NCI-H446 (cell line): ENCODE results near the gene SYTL4.
A peak's percentile ranks its signal among the peaks of the same experiment; 100 is the strongest.

ENCODE experiments used
- DNase-seq, 2 experiments: peaks; one replicate each; lab custom pipeline; 2025; lab: John Stamatoyannopoulos, UW

Gene SYTL4

DNA sequence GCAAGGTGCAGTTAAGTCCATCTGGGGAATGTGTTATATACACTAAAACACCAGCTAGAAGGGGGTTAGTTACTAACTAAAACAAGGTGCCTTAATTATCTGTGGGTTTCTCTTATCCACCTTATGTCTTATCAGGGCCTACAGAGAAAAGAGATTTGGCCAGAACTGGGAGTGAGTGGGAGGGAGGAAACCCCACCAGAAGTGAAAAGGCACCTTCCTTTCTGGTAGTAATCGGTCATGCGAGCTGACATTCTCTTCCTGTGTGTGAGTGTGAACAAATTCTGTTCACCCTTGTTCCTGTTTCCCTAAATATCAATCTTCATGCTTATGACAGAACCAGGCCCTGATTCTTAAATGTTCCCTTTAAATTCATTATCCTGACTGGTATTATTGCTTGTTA, 44.4 kb downstream of the SYTL4 start:
- DNase-seq, result no peak

DNA sequence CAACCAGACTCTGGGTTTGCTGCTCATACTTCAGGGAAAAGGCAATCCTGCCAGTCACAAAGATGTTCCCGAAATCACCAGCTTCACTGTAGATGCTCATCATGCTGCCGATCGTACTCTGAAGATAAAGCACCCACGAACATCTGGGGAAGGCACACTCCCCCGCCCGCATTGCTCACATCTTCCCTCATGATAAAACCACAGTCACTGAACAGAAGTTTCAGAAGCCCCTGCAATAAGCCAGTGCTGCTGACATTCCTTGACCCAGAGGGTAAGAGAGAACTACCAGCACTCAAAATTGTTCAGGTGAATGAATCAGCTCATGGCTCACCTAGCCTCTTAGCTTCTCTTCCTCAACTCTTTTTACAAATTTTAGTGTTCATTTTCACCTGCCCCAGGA, 44.8 kb downstream of the SYTL4 start:
- DNase-seq, result no peak

- no peak for DNase-seq
These were observed 46.0 kb downstream of the SYTL4 start for GRCh38 chrX:100685997-100686305.

- peak; percentile 38 to 70 for DNase-seq
These were observed 46.5 kb downstream of the SYTL4 start for GRCh38 chrX:100685284-100685996.

DNA sequence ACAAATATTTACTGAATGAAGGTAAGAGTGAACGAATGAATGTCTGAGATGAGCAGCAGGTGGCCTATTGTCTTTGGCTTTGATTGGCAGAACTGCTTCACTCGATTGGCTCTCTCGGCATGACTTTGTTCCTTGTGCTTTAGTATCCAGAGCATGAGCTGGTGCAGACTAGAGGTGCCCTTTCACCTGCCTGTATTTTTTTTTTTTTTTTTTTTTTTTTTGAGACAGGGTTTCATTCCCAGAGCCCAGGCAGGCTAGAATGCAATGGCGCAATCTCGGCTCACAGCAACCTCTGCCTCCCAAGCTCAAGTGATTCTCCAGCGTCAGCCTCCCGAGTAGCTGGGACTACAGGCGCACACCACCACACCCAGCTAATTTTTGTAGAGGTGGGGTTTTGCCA, 49.0 kb downstream of the SYTL4 start:
- DNase-seq, result no peak

GRCh38 chrX:100681599-100681998, 50.3 kb downstream of the SYTL4 start:
- no peak for DNase-seq

DNA sequence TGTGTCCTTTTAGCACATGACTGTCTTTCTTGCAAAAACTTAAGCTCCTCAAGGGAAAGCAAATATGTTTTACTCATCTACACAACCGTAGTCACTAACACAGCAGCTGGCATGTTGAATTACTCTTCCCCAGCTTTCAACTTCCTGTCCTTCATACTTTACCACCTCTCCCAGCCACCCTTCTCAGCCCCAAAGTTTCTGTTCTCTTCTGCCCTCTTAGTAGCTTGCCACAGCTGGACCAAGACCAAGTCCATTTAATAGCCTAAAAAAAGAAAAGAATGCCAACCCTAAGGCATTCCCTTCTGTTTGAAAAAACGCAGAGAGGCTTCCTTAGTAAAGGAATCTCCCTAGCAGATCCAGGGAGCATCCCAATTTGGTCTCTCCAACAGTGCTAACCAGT, 51.2 kb downstream of the SYTL4 start:
- no peak for DNase-seq

GRCh38 chrX:100677611-100678181, 54.2 kb downstream of the SYTL4 start:
- DNase-seq, result peak in 1 of 2 experiments; percentile 1

- DNase-seq, result no peak
These were observed 57.2 kb downstream of the SYTL4 start for GRCh38 chrX:100674705-100675104.

GRCh38 chrX:100673397-100673953, 58.4 kb downstream of the SYTL4 start:
- no peak for DNase-seq

GRCh38 chrX:100672966-100673365, 59.0 kb downstream of the SYTL4 start:
- no peak for DNase-seq

DNA sequence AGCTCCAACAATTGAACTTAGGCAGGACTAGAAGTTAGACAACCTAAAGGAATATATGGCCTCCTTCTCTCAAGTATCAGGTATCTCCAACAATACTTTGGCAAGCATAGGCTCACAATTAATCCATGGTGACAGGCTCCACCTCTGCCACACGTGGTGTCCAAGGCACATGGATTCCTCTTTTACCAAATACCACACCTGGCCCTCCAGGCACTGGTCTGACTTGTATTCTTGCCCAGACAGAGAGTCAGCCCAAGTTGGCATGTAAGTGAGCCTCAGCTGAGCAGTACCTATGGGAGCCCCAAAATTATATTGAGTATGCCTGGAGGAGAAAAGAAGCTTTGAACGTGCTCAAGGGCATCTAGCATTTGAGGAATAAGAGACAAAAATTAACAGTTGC, 68.3 kb downstream of the SYTL4 start:
- DNase-seq, result no peak

DNA sequence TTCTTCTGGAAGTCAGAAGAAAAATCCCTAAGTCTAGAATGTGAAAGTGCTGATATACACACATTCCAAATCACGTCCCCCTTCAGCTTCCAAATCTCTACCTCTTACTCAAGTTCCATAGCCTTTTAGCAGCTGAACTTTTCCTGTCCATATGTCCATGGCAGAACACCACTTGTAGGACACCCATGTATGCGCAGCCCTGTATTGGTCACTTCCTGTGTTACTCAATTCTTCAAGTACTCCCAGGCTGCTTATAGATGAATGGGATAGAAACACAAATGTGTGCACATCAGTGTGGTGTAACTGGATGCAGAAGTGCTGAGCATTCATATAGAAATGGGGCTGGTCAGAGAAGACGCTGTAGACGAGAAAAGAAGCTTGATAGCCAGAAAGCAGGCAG, 69.1 kb downstream of the SYTL4 start:
- no peak for DNase-seq

GRCh38 chrX:100662170-100662569, 69.8 kb downstream of the SYTL4 start:
- no peak for DNase-seq

GRCh38 chrX:100659431-100660137, 72.3 kb downstream of the SYTL4 start:
- DNase-seq, result peak; percentile 8 to 62

- DNase-seq, result peak in 1 of 2 experiments; percentile 62
These were observed 73.0 kb downstream of the SYTL4 start for GRCh38 chrX:100658941-100659381.

DNA sequence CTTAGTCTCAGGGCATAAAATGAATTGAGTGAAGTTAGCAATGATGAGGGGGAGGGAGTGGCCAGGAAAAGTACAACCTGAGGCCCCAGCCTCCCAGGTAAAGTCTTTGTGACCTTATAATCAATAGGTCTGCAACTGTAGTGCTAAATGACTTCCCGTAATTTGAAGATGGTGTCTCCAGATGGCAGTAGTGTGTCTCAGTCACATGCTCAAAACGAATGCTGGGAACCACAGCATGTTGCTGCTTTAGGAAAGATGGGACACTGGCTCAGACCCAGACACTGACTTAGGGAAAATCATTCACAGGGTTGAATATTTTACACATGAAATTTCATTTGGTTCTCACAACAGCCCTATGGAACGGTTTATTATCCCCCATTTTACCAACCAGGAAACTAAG, 77.7 kb downstream of the SYTL4 start:
- DNase-seq, result peak; percentile 3 to 40

DNA sequence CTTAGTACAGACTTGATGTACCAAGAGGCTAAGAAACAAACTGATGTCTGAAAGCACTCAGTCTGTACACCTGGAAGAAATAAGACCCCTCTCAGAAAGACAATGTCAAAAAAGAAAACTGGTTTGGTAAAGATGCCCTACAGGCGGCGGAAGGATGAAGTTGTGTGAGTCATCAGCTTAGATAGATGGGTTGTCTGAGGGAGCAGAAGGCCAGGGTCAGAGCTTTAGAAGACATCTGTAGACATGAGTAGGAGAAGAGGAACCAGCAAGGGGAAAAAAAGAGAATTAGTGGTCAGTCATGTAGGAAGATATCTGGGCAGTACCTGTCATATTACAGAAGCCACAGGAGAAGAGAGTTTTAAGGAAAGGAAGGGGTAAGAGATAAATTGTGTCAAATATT, 79.7 kb downstream of the SYTL4 start:
- DNase-seq, result no peak

DNA sequence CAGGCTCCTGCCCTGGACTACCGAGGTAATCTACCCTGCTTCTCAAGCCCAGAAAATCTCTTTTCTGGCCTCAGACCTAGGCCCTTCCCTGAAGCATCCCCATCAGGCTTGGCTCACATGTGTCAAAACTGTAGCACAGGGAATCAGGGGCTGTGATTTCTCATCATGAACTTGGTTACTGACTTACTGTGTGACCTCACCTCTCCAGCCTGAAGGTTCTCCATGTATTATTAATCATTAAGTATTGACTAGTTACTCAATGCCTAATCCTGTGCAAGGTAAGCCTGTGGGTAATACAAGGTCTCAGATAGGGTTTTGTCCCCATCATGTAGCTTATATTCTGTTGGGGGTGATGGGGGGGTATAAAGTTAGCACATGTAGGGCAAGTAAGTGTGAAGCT, 81.1 kb downstream of the SYTL4 start:
- DNase-seq, result no peak

DNA sequence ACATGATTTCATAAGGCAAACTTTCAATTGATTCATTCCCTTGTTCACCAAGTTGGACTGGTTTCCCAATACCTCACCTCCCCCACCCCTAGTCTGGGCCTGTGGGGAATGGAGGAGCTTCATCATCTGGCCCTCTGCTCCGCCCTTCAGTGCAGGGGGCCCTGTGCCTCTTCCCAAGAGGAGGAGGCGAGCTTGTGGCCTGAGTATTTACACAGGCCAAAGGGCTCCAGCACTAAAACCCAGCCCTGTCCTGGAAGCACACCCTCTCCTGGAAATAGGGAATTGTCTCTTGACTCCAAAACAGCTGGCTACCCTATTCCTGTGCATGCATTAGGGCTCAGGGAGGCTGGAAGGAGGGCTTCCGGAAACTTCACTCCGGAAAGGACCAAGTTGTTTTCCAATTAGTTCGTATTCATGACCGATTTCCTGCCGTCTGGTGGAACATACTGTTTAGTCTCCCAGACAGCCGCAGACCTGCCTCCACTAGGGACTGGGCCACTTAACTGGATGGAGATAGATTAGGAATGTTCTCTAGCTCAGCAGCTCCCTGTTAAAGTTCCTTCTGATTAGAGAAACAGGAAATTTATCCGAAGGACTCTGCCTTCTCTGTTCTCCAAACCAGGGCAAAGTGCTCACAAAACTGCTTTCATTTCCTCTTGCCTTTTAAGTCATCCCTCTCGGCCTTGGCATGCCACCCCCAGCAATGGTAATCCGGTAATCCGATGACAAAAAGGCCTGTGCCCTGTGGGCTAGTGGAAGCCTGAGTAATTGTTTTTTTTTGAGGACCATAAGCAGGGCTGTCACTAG, 82.2 kb downstream of the SYTL4 start:
- DNase-seq, result no peak

- DNase-seq, result no peak
These were observed 83.2 kb downstream of the SYTL4 start for GRCh38 chrX:100648458-100649417.
